K562 (cell line): ENCODE results near the gene DBF4B.

Source experiments
- HDAC1 ChIP-seq, 2 experiments: fragments of 450-650 bp; IDR thresholded peaks; 2 replicates each; pipeline ENCODE4 v1.6.1; 2016 to 2017; ENCODE audit warnings: inconsistent platforms in 1 of 2, mild to moderate bottlenecking in 1 of 2, moderate library complexity in 1 of 2
- IRF2 ChIP-seq: sonication (generic); formaldehyde crosslinking; IDR thresholded peaks from 2 replicates; pipeline ENCODE4 v1.8.1; 2022; ENCODE audit warnings: mild to moderate bottlenecking, missing genetic modification reagents
- POLR2A ChIP-seq: fragments of 450-650 bp; conservative IDR thresholded peaks from 2 replicates; pipeline ENCODE4 v1.6.1; 2016
- SOX6 ChIP-seq: fragments of 450-650 bp; IDR thresholded peaks from 2 replicates; pipeline ENCODE4 v1.6.1; 2014; ENCODE audit warnings: mild to moderate bottlenecking
- ZNF274 ChIP-seq: IDR thresholded peaks from 2 replicates; pipeline ENCODE4 v1.6.1; 2011; ENCODE audit warnings: low read depth, mild to moderate bottlenecking, low read length, moderate library complexity, borderline replicate concordance
- TF ChIP-seq, protein P1 (sequence below): sonication (generic); formaldehyde crosslinking; IDR thresholded peaks from 2 replicates; pipeline ENCODE4 v1.9.0; 2022; ENCODE audit warnings: mild to moderate bottlenecking, missing genetic modification reagents
- TF ChIP-seq, protein P2 (sequence below): conservative IDR thresholded peaks from 2 replicates; pipeline ENCODE4 v1.6.1; 2011; ENCODE audit warnings: low read depth, mild to moderate bottlenecking, low read length; ENCODE audit not compliant: control insufficient read depth
- TF ChIP-seq, protein P3 (sequence below): fragments of 250-450 bp; sonication (Bioruptor Pico); IDR thresholded peaks from 2 replicates; pipeline ENCODE4 v1.5.0; 2020; ENCODE audit warnings: mild to moderate bottlenecking, borderline replicate concordance
- TF ChIP-seq, protein P4 (sequence below): sonication (generic); formaldehyde crosslinking; IDR thresholded peaks from 2 replicates; pipeline ENCODE4 v1.8.1; 2023; ENCODE audit warnings: mild to moderate bottlenecking, missing genetic modification reagents

DNA sequence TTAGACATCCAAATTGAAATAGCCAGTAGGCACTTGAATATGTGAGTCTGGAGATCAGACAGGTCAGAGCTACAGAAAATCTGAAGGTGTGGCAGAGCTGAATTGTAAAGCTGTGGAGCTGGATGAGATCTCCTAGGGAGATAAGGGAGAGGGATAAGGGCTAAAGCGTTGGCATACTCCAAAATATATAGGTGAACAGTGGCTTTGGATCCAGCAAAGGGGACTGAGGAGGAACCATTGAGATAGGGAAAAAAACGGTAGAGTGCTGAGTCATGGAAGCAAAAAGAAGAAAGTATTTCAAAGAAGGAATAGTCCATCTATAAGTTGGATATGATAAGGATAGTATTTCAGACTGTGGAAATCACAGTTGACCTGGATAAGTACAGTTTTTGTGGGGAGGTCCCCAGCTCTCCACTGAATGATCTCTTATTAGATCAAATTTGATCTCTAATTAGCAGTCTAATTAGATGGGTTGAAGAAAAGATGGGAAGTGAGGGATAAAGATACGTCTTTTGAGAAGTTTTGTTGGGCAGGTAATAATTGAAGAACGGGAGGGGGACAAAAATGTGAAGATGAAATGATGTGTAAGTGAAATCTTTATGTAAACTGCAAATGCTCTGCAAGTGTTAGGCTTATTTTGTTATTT, 587 bp upstream of the DBF4B start:
- TF ChIP-seq, protein P1, sequence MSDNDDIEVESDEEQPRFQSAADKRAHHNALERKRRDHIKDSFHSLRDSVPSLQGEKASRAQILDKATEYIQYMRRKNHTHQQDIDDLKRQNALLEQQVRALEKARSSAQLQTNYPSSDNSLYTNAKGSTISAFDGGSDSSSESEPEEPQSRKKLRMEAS (CRISPR knock-in tag) = no peak
- TF ChIP-seq ZNF274 (no peak), HDAC1 (IDR thresholded peaks at IDR 0.05) (no peak), POLR2A (no peak), SOX6 (no peak), IRF2 (CRISPR knock-in tag) (no peak)
- TF ChIP-seq, protein P2, sequence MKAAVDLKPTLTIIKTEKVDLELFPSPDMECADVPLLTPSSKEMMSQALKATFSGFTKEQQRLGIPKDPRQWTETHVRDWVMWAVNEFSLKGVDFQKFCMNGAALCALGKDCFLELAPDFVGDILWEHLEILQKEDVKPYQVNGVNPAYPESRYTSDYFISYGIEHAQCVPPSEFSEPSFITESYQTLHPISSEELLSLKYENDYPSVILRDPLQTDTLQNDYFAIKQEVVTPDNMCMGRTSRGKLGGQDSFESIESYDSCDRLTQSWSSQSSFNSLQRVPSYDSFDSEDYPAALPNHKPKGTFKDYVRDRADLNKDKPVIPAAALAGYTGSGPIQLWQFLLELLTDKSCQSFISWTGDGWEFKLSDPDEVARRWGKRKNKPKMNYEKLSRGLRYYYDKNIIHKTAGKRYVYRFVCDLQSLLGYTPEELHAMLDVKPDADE = no peak
- TF ChIP-seq, protein P3, sequence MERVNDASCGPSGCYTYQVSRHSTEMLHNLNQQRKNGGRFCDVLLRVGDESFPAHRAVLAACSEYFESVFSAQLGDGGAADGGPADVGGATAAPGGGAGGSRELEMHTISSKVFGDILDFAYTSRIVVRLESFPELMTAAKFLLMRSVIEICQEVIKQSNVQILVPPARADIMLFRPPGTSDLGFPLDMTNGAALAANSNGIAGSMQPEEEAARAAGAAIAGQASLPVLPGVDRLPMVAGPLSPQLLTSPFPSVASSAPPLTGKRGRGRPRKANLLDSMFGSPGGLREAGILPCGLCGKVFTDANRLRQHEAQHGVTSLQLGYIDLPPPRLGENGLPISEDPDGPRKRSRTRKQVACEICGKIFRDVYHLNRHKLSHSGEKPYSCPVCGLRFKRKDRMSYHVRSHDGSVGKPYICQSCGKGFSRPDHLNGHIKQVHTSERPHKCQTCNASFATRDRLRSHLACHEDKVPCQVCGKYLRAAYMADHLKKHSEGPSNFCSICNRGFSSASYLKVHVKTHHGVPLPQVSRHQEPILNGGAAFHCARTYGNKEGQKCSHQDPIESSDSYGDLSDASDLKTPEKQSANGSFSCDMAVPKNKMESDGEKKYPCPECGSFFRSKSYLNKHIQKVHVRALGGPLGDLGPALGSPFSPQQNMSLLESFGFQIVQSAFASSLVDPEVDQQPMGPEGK (CRISPR knock-in tag) = no peak
- TF ChIP-seq, protein P4, sequence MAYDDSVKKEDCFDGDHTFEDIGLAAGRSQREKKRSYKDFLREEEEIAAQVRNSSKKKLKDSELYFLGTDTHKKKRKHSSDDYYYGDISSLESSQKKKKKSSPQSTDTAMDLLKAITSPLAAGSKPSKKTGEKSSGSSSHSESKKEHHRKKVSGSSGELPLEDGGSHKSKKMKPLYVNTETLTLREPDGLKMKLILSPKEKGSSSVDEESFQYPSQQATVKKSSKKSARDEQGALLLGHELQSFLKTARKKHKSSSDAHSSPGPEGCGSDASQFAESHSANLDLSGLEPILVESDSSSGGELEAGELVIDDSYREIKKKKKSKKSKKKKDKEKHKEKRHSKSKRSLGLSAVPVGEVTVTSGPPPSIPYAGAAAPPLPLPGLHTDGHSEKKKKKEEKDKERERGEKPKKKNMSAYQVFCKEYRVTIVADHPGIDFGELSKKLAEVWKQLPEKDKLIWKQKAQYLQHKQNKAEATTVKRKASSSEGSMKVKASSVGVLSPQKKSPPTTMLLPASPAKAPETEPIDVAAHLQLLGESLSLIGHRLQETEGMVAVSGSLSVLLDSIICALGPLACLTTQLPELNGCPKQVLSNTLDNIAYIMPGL = no peak
